GM23338 (cell line): Measurements from ENCODE around the gene CEBPB. TPM values are rescaled to one million over a fixed set of nuclear protein-coding genes. Genes with fewer than 3 reads are reported as not detected.

Experiments
- ATAC-seq: fragments of 200-7000 bp; cut with Tn5 transposase; 3 replicates; pipeline ENCODE4 v1.9.1; 2020
- DNase-seq: peaks from one replicate; pipeline ENCODE4 v3.0.0-alpha.2; 2015; ENCODE audit warnings: low spot score
- H2AFZ ChIP-seq: fragments of 200-600 bp; sonication (generic); 2 replicates; pipeline ENCODE4 v1.8.0; 2016; ENCODE audit warnings: antibody characterized with exemption, mild to moderate bottlenecking, moderate library complexity
- H3F3A ChIP-seq: fragments of 200-600 bp; sonication (generic); replicated peaks from 2 replicates; pipeline ENCODE4 v1.8.0; 2017; ENCODE audit warnings: antibody characterized with exemption, mixed run types, low read depth
- H3K27ac ChIP-seq: fragments of 200-600 bp; sonication (generic); 2 replicates; pipeline ENCODE4 v1.6.1; 2016; ENCODE audit warnings: low read depth
- H3K27me3 ChIP-seq: fragments of 200-600 bp; sonication (generic); 2 replicates; pipeline ENCODE4 v1.8.0; 2016; ENCODE audit warnings: mild to moderate bottlenecking, mixed run types, moderate library complexity; ENCODE audit not compliant: insufficient read depth
- H3K36me3 ChIP-seq: fragments of 200-600 bp; sonication (generic); 2 replicates; pipeline ENCODE4 v1.8.0; 2016; ENCODE audit warnings: mild to moderate bottlenecking; ENCODE audit not compliant: insufficient read depth
- H3K4me1 ChIP-seq: fragments of 200-600 bp; sonication (generic); 2 replicates; pipeline ENCODE4 v1.8.0; 2016; ENCODE audit warnings: mild to moderate bottlenecking, moderate library complexity; ENCODE audit not compliant: insufficient read depth
- H3K4me2 ChIP-seq: fragments of 200-600 bp; sonication (generic); 2 replicates; pipeline ENCODE4 v1.7.1; 2017; ENCODE audit warnings: mixed run types
- H3K4me3 ChIP-seq: fragments of 200-600 bp; sonication (generic); 2 replicates; pipeline ENCODE4 v1.6.1; 2016; ENCODE audit warnings: mixed run types
- H3K79me2 ChIP-seq: fragments of 200-600 bp; sonication (generic); replicated peaks from 2 replicates; pipeline ENCODE4 v1.8.0; 2017; ENCODE audit warnings: mild to moderate bottlenecking; ENCODE audit not compliant: insufficient read depth
- H3K9me2 ChIP-seq: fragments of 200-600 bp; sonication (generic); 2 replicates; pipeline ENCODE4 v1.8.0; 2017; ENCODE audit not compliant: insufficient read depth
- H4K20me1 ChIP-seq: fragments of 200-600 bp; sonication (generic); replicated peaks from 2 replicates; pipeline ENCODE4 v1.8.0; 2017; ENCODE audit warnings: mild to moderate bottlenecking; ENCODE audit not compliant: insufficient read depth
- H3K27ac Mint-ChIP-seq: 2 replicates; pipeline ENCODE4 v1.8.0; 2020; ENCODE audit warnings: inconsistent platforms, mild to moderate bottlenecking, moderate library complexity, mixed read lengths
- H3K27me3 Mint-ChIP-seq: 3 replicates; pipeline ENCODE4 v1.8.0; 2022; ENCODE audit warnings: low read depth, mild to moderate bottlenecking, moderate library complexity, mixed read lengths, inconsistent platforms; ENCODE audit not compliant: insufficient read depth, poor library complexity
- H3K36me3 Mint-ChIP-seq: 3 replicates; pipeline ENCODE4 v1.8.0; 2021; ENCODE audit warnings: low read depth, mild to moderate bottlenecking, inconsistent platforms, moderate library complexity, mixed read lengths
- H3K4me1 Mint-ChIP-seq: 3 replicates; pipeline ENCODE4 v1.8.0; 2020; ENCODE audit warnings: mild to moderate bottlenecking, inconsistent platforms, mixed read lengths
- H3K4me3 Mint-ChIP-seq: 3 replicates; pipeline ENCODE4 v1.8.0; 2021; ENCODE audit warnings: moderate library complexity, mild to moderate bottlenecking, inconsistent platforms, mixed read lengths
- H3K9me3 Mint-ChIP-seq: 3 replicates; pipeline ENCODE4 v1.8.0; 2020; ENCODE audit warnings: moderate library complexity, mild to moderate bottlenecking, inconsistent platforms, mixed read lengths
- CREB1 ChIP-seq: fragments of 250-450 bp; sonication (Bioruptor Pico); IDR thresholded peaks from 2 replicates; pipeline ENCODE4 v1.5.0; 2020; ENCODE audit warnings: low read depth, mild to moderate bottlenecking, moderate library complexity
- EZH2phosphoT487 ChIP-seq: fragments of 200-600 bp; sonication (generic); IDR thresholded peaks from one replicate; pipeline ENCODE4 v1.8.1; 2018; ENCODE audit warnings: antibody characterized with exemption; ENCODE audit not compliant: unreplicated experiment
- JUNB ChIP-seq: IDR thresholded peaks from one replicate; pipeline ENCODE4 v1.6.1; 2016; ENCODE audit warnings: antibody characterized with exemption; ENCODE audit not compliant: unreplicated experiment
- NANOG ChIP-seq: IDR thresholded peaks from 2 replicates; pipeline ENCODE4 v1.6.1; 2016; ENCODE audit warnings: antibody characterized with exemption, borderline replicate concordance
- POLR2AphosphoS5 ChIP-seq: IDR thresholded peaks from 2 replicates; pipeline ENCODE4 v1.6.1; 2016; ENCODE audit warnings: antibody characterized with exemption, low read depth
- STAT1 ChIP-seq: IDR thresholded peaks from one replicate; pipeline ENCODE4 v1.6.1; 2016; ENCODE audit warnings: antibody characterized with exemption; ENCODE audit not compliant: unreplicated experiment
- polyA plus RNA-seq: library from polyadenylated mRNA; unstranded; fragments of >200 nt; fragmentation: Nextera tagmentation; extraction: Ambion mirVana; gene quantifications from 2 replicates; pipeline ENCODE4 v1.2.1, GENCODE V29; 2016
- total RNA-seq: library from RNA; depleted of rRNA; stranded (reverse); fragments of >200 nt; shearing (Covaris generic); gene quantifications from 2 replicates; pipeline ENCODE4 v1.2.3, GENCODE V29; 2014
- TF ChIP-seq, protein P1 (sequence below): fragments of 250-450 bp; sonication (Bioruptor Pico); IDR thresholded peaks from 2 replicates; pipeline ENCODE4 v1.5.0; 2020; ENCODE audit warnings: mild to moderate bottlenecking, moderate library complexity
- TF ChIP-seq, protein P2 (sequence below), 2 experiments: fragments of 200-600 bp in 1 of 2; sonication (generic) in 1 of 2; conservative IDR thresholded peaks; 2 replicates each; pipeline versions ENCODE4 v1.5.1 to v1.6.1; 2016 to 2017; ENCODE audit warnings: antibody characterized with exemption in 2 of 2, low read depth in 2 of 2, mild to moderate bottlenecking in 2 of 2, moderate library complexity in 1 of 2

Gene CEBPB
- total and polyA plus RNA-seq, 2 experiments from 2014 or later = 20.6 to 25.4 TPM

GRCh38 chr20:50198716-50199115 is 8.1 kb downstream of the CEBPB start (continued):
- TF ChIP-seq, protein P1, sequence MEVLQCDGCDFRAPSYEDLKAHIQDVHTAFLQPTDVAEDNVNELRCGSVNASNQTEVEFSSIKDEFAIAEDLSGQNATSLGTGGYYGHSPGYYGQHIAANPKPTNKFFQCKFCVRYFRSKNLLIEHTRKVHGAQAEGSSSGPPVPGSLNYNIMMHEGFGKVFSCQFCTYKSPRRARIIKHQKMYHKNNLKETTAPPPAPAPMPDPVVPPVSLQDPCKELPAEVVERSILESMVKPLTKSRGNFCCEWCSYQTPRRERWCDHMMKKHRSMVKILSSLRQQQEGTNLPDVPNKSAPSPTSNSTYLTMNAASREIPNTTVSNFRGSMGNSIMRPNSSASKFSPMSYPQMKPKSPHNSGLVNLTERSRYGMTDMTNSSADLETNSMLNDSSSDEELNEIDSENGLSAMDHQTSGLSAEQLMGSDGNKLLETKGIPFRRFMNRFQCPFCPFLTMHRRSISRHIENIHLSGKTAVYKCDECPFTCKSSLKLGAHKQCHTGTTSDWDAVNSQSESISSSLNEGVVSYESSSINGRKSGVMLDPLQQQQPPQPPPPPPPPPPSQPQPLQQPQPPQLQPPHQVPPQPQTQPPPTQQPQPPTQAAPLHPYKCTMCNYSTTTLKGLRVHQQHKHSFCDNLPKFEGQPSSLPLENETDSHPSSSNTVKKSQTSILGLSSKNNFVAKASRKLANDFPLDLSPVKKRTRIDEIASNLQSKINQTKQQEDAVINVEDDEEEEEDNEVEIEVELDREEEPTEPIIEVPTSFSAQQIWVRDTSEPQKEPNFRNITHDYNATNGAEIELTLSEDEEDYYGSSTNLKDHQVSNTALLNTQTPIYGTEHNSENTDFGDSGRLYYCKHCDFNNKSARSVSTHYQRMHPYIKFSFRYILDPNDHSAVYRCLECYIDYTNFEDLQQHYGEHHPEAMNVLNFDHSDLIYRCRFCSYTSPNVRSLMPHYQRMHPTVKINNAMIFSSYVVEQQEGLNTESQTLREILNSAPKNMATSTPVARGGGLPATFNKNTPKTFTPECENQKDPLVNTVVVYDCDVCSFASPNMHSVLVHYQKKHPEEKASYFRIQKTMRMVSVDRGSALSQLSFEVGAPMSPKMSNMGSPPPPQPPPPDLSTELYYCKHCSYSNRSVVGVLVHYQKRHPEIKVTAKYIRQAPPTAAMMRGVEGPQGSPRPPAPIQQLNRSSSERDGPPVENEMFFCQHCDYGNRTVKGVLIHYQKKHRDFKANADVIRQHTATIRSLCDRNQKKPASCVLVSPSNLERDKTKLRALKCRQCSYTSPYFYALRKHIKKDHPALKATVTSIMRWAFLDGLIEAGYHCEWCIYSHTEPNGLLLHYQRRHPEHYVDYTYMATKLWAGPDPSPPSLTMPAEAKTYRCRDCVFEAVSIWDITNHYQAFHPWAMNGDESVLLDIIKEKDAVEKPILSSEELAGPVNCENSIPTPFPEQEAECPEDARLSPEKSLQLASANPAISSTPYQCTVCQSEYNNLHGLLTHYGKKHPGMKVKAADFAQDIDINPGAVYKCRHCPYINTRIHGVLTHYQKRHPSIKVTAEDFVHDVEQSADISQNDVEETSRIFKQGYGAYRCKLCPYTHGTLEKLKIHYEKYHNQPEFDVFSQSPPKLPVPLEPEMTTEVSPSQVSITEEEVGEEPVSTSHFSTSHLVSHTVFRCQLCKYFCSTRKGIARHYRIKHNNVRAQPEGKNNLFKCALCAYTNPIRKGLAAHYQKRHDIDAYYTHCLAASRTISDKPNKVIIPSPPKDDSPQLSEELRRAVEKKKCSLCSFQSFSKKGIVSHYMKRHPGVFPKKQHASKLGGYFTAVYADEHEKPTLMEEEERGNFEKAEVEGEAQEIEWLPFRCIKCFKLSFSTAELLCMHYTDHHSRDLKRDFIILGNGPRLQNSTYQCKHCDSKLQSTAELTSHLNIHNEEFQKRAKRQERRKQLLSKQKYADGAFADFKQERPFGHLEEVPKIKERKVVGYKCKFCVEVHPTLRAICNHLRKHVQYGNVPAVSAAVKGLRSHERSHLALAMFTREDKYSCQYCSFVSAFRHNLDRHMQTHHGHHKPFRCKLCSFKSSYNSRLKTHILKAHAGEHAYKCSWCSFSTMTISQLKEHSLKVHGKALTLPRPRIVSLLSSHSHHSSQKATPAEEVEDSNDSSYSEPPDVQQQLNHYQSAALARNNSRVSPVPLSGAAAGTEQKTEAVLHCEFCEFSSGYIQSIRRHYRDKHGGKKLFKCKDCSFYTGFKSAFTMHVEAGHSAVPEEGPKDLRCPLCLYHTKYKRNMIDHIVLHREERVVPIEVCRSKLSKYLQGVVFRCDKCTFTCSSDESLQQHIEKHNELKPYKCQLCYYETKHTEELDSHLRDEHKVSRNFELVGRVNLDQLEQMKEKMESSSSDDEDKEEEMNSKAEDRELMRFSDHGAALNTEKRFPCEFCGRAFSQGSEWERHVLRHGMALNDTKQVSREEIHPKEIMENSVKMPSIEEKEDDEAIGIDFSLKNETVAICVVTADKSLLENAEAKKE (CRISPR knock-in tag) = no peak

GRCh38 chr20:50199703-50200102 is 9.1 kb downstream of the CEBPB start:
- ATAC-seq (peak; percentile 27; the same call in 2 of the 3 replicates), DNase-seq (peak; percentile 38)
- Histone ChIP-seq H3K27ac (no peak overlapping the region), H4K20me1 (no peaks in the 10 kb centered on the region; the same call in 1 of the 2 replicates), H3K79me2 (no peaks in the 10 kb centered on the region), H3F3A (0 out of 2 replicates have a peak, but pooled peaks cover 2% of the 10 kb centered on the region), H3K36me3 (no peaks in the 10 kb centered on the region), H3K9me2 (no peaks in the 10 kb centered on the region), H2AFZ (no peak overlapping the region), H3K4me1 (no peaks in the 10 kb centered on the region; the same call in 1 of the 2 replicates), H3K27me3 (no peaks in the 10 kb centered on the region), H3K4me2 (no peak overlapping the region), H3K4me3 (no peak overlapping the region)
- H3K4me3 Mint-ChIP-seq = no peak overlapping the region
- peaks cover 31% of the 10 kb centered on the region for H3K4me1 Mint-ChIP-seq
- H3K36me3 Mint-ChIP-seq = peaks cover 21% of the 10 kb centered on the region
- H3K27ac Mint-ChIP-seq = no peak overlapping the region
- H3K9me3 Mint-ChIP-seq = peaks cover 41% of the 10 kb centered on the region
- H3K27me3 Mint-ChIP-seq = peaks cover 8% of the 10 kb centered on the region
- no peak for TF ChIP-seq EZH2phosphoT487
- no peak for TF ChIP-seq JUNB
- TF ChIP-seq, protein P1 (CRISPR knock-in tag) = no peak
- no peak for TF ChIP-seq CREB1 (CRISPR knock-in tag)
- TF ChIP-seq, protein P2, sequence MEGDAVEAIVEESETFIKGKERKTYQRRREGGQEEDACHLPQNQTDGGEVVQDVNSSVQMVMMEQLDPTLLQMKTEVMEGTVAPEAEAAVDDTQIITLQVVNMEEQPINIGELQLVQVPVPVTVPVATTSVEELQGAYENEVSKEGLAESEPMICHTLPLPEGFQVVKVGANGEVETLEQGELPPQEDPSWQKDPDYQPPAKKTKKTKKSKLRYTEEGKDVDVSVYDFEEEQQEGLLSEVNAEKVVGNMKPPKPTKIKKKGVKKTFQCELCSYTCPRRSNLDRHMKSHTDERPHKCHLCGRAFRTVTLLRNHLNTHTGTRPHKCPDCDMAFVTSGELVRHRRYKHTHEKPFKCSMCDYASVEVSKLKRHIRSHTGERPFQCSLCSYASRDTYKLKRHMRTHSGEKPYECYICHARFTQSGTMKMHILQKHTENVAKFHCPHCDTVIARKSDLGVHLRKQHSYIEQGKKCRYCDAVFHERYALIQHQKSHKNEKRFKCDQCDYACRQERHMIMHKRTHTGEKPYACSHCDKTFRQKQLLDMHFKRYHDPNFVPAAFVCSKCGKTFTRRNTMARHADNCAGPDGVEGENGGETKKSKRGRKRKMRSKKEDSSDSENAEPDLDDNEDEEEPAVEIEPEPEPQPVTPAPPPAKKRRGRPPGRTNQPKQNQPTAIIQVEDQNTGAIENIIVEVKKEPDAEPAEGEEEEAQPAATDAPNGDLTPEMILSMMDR (conservative IDR thresholded peaks at IDR 0.05; ENCODE audit: low read depth in 2 of 2) = no peak
- no peak for TF ChIP-seq STAT1
- TF ChIP-seq POLR2AphosphoS5 = no peak
- TF ChIP-seq NANOG = no peak
